ENCODE data around the gene NOC2L. TPM values are rescaled to one million over a fixed set of nuclear protein-coding genes. Genes with fewer than 3 reads are reported as not detected.

The NOC2L gene
- total and polyA plus RNA-seq, 9 of the 15 experiments (the other 6 are each of a cell fraction or from before 2014, with no cell fraction given), result 4.0 to 410 (median 200) TPM

DNA sequence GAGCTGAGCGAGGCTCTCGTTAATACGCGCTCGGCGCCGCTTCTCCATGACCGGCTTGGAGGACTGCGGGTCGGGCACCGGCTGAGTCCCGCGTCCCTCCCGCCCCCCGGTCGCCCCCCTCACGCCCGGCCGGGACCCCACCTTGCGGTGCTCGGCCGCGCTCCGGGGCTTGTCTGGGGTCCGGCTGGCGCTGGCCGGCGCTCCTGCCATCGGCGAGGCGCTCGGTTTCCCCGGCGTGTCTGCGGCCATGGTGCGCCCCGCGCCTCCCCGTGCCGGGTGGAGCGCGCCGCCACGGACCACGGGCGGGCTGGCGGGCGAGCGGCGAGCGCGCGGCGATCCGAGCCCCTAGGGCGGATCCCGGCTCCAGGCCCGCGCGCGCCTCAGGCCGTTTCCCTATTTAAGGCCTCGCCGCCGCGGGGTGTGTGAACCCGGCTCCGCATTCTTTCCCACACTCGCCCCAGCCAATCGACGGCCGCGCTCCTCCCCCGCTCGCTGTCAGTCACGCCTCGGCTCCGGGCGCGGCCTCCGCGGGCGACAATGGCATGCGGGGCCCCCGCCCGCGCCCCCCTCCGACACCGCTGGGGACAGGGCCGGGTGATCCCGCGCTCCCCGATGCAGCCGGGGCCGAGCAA, 40.8 kb upstream of the NOC2L start, which contains the start of gene HES4 (continued):
- TF ChIP-seq, protein P1, sequence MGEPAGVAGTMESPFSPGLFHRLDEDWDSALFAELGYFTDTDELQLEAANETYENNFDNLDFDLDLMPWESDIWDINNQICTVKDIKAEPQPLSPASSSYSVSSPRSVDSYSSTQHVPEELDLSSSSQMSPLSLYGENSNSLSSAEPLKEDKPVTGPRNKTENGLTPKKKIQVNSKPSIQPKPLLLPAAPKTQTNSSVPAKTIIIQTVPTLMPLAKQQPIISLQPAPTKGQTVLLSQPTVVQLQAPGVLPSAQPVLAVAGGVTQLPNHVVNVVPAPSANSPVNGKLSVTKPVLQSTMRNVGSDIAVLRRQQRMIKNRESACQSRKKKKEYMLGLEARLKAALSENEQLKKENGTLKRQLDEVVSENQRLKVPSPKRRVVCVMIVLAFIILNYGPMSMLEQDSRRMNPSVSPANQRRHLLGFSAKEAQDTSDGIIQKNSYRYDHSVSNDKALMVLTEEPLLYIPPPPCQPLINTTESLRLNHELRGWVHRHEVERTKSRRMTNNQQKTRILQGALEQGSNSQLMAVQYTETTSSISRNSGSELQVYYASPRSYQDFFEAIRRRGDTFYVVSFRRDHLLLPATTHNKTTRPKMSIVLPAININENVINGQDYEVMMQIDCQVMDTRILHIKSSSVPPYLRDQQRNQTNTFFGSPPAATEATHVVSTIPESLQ (CRISPR knock-in tag; IDR thresholded peaks at IDR 0.05), result no peak; the same call in 1 of the 2 replicates
- no peak for TF ChIP-seq U2AF1 (optimal IDR thresholded peaks at IDR 0.05; ENCODE audit: low read depth, low read length)
- TF ChIP-seq ZNF398 (CRISPR knock-in tag; IDR thresholded peaks at IDR 0.05), result no peak
- TF ChIP-seq NFRKB (IDR thresholded peaks at IDR 0.05; ENCODE audit: low read depth), result no peak
- no peak; the same call in 1 of the 2 replicates for TF ChIP-seq ZBTB7A (IDR thresholded peaks at IDR 0.05; ENCODE audit: borderline replicate concordance, control insufficient read depth, low read depth, low read length)
- TF ChIP-seq GATAD2B (IDR thresholded peaks at IDR 0.05; ENCODE audit: borderline replicate concordance), result peak; percentile 91
- TF ChIP-seq ZKSCAN8 (CRISPR knock-in tag; IDR thresholded peaks at IDR 0.05), result no peak
- TF ChIP-seq PHF20 (IDR thresholded peaks at IDR 0.05; ENCODE audit: partially characterized antibody), result no peak
- TF ChIP-seq, protein P2, sequence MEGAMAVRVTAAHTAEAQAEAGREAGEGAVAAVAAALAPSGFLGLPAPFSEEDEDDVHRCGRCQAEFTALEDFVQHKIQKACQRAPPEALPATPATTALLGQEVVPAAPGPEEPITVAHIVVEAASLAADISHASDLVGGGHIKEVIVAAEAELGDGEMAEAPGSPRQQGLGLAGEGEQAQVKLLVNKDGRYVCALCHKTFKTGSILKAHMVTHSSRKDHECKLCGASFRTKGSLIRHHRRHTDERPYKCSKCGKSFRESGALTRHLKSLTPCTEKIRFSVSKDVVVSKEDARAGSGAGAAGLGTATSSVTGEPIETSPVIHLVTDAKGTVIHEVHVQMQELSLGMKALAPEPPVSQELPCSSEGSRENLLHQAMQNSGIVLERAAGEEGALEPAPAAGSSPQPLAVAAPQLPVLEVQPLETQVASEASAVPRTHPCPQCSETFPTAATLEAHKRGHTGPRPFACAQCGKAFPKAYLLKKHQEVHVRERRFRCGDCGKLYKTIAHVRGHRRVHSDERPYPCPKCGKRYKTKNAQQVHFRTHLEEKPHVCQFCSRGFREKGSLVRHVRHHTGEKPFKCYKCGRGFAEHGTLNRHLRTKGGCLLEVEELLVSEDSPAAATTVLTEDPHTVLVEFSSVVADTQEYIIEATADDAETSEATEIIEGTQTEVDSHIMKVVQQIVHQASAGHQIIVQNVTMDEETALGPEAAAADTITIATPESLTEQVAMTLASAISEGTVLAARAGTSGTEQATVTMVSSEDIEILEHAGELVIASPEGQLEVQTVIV (CRISPR knock-in tag; IDR thresholded peaks at IDR 0.05; ENCODE audit: borderline replicate concordance), result no peak
- peak; percentile 44; the same call in 1 of the 2 replicates for TF ChIP-seq MYC (IDR thresholded peaks at IDR 0.05; ENCODE audit: low read depth, low read length)
- no peak for TF ChIP-seq MYC (CRISPR knock-in tag; IDR thresholded peaks at IDR 0.05; ENCODE audit: borderline replicate concordance, low read depth)
- no peak for TF ChIP-seq ZNF121 (CRISPR knock-in tag; conservative IDR thresholded peaks at IDR 0.05)
- TF ChIP-seq RCOR1 (IDR thresholded peaks at IDR 0.05; ENCODE audit: borderline replicate concordance in 1 of 2, low read depth in 2 of 2, low read length in 2 of 2), result no peak
- no peak for TF ChIP-seq ZNF444 (CRISPR knock-in tag; IDR thresholded peaks at IDR 0.05)
- no peak for TF ChIP-seq HDAC8 (tag; IDR thresholded peaks at IDR 0.05)
- TF ChIP-seq DNMT1 (IDR thresholded peaks at IDR 0.05), result no peak
- no peak for TF ChIP-seq CC2D1A (IDR thresholded peaks at IDR 0.05)
- no peak for TF ChIP-seq NR3C1 (CRISPR knock-in tag; IDR thresholded peaks at IDR 0.05)
- TF ChIP-seq CREB1 (IDR thresholded peaks at IDR 0.05), result no peak
- no peak for TF ChIP-seq CREB1 (CRISPR knock-in tag; IDR thresholded peaks at IDR 0.05)
- no peak for TF ChIP-seq SAP30 (IDR thresholded peaks at IDR 0.05; ENCODE audit: borderline replicate concordance, insufficient read depth, low read depth, low read length, poor library complexity, severe bottlenecking)
- TF ChIP-seq ZNF212 (CRISPR knock-in tag; IDR thresholded peaks at IDR 0.05), result no peak
